HS-27A (cell line): Measurements from ENCODE around the gene COMTD1.
A peak's percentile ranks its signal among the peaks of the same experiment; 100 is the strongest.

Experiments
- DNase-seq: peaks from one replicate; pipeline ENCODE4 v3.0.0-alpha.2; 2012; ENCODE audit warnings: low read depth, missing footprints

The COMTD1 gene

GRCh38 chr10:75245354-75246250 is 9.8 kb upstream of the COMTD1 start:
- no peak for DNase-seq

GRCh38 chr10:75244487-75245353 is 9.0 kb upstream of the COMTD1 start:
- no peak for DNase-seq

GRCh38 chr10:75243426-75243825 is 7.7 kb upstream of the COMTD1 start:
- DNase-seq: no peak

GRCh38 chr10:75240329-75241076 is 4.7 kb upstream of the COMTD1 start:
- no peak for DNase-seq

- no peak for DNase-seq
Observed at GRCh38 chr10:75239096-75239790, 3.5 kb upstream of the COMTD1 start.

GRCh38 chr10:75238182-75239095 is 2.7 kb upstream of the COMTD1 start:
- no peak for DNase-seq

- DNase-seq: no peak
Observed at GRCh38 chr10:75236178-75236825, 545 bp upstream of the COMTD1 start.

- no peak for DNase-seq
Observed at GRCh38 chr10:75234683-75235374, 928 bp downstream of the COMTD1 start.

- peak; percentile 30 for DNase-seq
Observed at GRCh38 chr10:75234017-75234682, 1.6 kb downstream of the COMTD1 start.

GRCh38 chr10:75233444-75234016 is 2.2 kb downstream of the COMTD1 start:
- no peak for DNase-seq

- DNase-seq: no peak
Observed at GRCh38 chr10:75231672-75232581, 3.8 kb downstream of the COMTD1 start.

- DNase-seq: peak; percentile 41
Observed at GRCh38 chr10:75230600-75231038, 5.1 kb downstream of the COMTD1 start.

GRCh38 chr10:75229971-75230370 is 5.8 kb downstream of the COMTD1 start:
- DNase-seq: no peak

- no peak for DNase-seq
Observed at GRCh38 chr10:75228834-75229233, 6.9 kb downstream of the COMTD1 start.

GRCh38 chr10:75228278-75228677 is 7.5 kb downstream of the COMTD1 start:
- DNase-seq: no peak

- no peak for DNase-seq
Observed at GRCh38 chr10:75226656-75227055, 9.1 kb downstream of the COMTD1 start.

GRCh38 chr10:75226095-75226494 is 9.7 kb downstream of the COMTD1 start:
- DNase-seq: no peak
